ENCODE measurements around the gene ZNF784.

Gene ZNF784

DNA sequence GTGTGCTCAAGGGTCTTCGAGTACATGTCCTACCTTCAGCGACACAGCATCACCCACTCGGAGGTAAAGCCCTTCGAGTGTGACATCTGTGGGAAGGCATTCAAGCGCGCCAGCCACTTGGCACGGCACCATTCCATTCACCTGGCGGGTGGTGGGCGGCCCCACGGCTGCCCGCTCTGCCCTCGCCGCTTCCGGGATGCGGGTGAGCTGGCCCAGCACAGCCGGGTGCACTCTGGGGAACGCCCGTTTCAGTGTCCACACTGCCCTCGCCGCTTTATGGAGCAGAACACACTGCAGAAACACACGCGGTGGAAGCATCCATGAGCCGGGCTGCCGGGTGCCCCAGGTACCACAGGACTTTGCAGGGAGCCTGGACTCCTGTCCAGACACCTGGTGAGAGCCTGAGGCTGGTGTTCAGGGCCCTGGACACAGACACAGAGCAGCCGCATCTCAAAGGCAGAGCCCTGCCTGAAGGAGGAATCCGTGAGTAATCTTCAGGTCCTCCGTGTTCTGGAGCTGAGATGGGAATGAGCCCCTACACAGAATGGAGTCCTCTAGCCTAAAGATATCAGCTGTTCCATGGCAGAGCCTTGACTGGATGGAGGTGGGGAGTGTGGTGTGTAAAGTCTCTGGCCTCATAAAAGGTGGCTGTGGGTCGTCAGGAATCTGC is 20.6 kb upstream of the ZNF784 start:
- H2AFZ ChIP-seq (ENCODE audit: low read depth, low read length, severe bottlenecking), result no peak overlapping the region
- H3K9ac ChIP-seq (ENCODE audit: low read length), result peak overlapping the region; percentile 98
- H3K4me2 ChIP-seq (ENCODE audit: low read depth, low read length, poor library complexity, severe bottlenecking), result peak overlapping the region; percentile 71
- H3K9me3 ChIP-seq (ENCODE audit: insufficient read depth, low read length), result no peaks in the 10 kb centered on the region
- no peaks in the 10 kb centered on the region; the same call in 1 of the 2 replicates for H3K36me3 ChIP-seq (ENCODE audit: low read length)
- peak overlapping the region; percentile 90 for H3K27ac ChIP-seq (ENCODE audit: low read depth, low read length)
- peaks cover 24% of the 10 kb centered on the region for H3K79me2 ChIP-seq (ENCODE audit: insufficient read depth, low read length)
- peak overlapping the region; percentile 99 for H3K4me3 ChIP-seq (ENCODE audit: insufficient read depth, low read length, poor library complexity, severe bottlenecking)
- no peak for TF ChIP-seq EZH2phosphoT487 (conservative IDR thresholded peaks at IDR 0.05; ENCODE audit: low read length)
- no peaks in the 10 kb centered on the region for H3K9me2 ChIP-seq (replicated peaks; ENCODE audit: insufficient read depth, low read length)
- H3K27me3 ChIP-seq (ENCODE audit: low read length), result no peaks in the 10 kb centered on the region
- H4K20me1 ChIP-seq (ENCODE audit: low read depth, low read length), result no peaks in the 10 kb centered on the region
- peaks cover 51% of the 10 kb centered on the region for H3F3A ChIP-seq (ENCODE audit: insufficient read depth)

DNA sequence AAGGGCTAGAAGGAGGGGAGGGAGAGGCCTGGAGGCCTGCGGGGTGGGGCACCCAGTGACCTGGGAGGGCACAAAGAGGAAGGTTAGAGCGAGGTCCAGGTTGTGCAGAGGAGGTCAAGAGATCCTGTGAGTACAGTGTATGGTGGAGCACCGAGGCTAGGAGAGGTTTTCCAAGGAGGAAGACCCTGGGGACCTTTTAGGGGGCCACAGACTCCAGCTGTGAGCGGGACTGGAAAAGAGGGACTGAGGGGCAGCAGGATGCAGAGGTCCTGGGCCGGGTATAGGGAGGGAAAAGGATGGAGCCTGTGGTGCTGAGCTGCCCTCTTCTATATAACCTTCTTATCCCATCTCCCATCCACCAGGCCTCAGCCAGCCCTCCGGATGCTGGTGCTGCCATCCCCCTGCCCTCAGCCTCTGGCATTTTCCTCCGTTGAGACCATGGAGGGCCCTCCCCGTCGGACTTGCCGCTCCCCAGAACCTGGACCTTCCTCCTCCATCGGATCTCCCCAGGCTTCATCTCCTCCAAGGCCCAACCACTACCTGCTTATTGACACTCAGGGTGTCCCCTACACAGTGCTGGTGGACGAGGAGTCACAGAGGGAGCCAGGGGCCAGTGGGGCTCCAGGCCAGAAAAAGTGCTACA is 19.9 kb upstream of the ZNF784 start:
- H3K4me3 ChIP-seq (ENCODE audit: insufficient read depth, low read length, poor library complexity, severe bottlenecking), result peak overlapping the region; percentile 99
- H3F3A ChIP-seq (ENCODE audit: insufficient read depth), result peaks cover 54% of the 10 kb centered on the region
- peak overlapping the region; percentile 98 for H3K9ac ChIP-seq (ENCODE audit: low read length)
- no peaks in the 10 kb centered on the region for H4K20me1 ChIP-seq (ENCODE audit: low read depth, low read length)
- peak overlapping the region; percentile 90 for H3K27ac ChIP-seq (ENCODE audit: low read depth, low read length)
- H2AFZ ChIP-seq (ENCODE audit: low read depth, low read length, severe bottlenecking), result no peak overlapping the region
- no peaks in the 10 kb centered on the region for H3K27me3 ChIP-seq (ENCODE audit: low read length)
- H3K9me2 ChIP-seq (replicated peaks; ENCODE audit: insufficient read depth, low read length), result no peaks in the 10 kb centered on the region
- no peaks in the 10 kb centered on the region for H3K9me3 ChIP-seq (ENCODE audit: insufficient read depth, low read length)
- H3K79me2 ChIP-seq (ENCODE audit: insufficient read depth, low read length), result peaks cover 24% of the 10 kb centered on the region
- TF ChIP-seq, protein P1, sequence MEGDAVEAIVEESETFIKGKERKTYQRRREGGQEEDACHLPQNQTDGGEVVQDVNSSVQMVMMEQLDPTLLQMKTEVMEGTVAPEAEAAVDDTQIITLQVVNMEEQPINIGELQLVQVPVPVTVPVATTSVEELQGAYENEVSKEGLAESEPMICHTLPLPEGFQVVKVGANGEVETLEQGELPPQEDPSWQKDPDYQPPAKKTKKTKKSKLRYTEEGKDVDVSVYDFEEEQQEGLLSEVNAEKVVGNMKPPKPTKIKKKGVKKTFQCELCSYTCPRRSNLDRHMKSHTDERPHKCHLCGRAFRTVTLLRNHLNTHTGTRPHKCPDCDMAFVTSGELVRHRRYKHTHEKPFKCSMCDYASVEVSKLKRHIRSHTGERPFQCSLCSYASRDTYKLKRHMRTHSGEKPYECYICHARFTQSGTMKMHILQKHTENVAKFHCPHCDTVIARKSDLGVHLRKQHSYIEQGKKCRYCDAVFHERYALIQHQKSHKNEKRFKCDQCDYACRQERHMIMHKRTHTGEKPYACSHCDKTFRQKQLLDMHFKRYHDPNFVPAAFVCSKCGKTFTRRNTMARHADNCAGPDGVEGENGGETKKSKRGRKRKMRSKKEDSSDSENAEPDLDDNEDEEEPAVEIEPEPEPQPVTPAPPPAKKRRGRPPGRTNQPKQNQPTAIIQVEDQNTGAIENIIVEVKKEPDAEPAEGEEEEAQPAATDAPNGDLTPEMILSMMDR (IDR thresholded peaks at IDR 0.05; ENCODE audit: insufficient read depth, low read length, poor library complexity, severe bottlenecking), result no peak
- TF ChIP-seq EZH2phosphoT487 (conservative IDR thresholded peaks at IDR 0.05; ENCODE audit: low read length), result no peak
- peak overlapping the region; percentile 71 for H3K4me2 ChIP-seq (ENCODE audit: low read depth, low read length, poor library complexity, severe bottlenecking)
- H3K36me3 ChIP-seq (ENCODE audit: low read length), result no peaks in the 10 kb centered on the region; the same call in 1 of the 2 replicates

DNA sequence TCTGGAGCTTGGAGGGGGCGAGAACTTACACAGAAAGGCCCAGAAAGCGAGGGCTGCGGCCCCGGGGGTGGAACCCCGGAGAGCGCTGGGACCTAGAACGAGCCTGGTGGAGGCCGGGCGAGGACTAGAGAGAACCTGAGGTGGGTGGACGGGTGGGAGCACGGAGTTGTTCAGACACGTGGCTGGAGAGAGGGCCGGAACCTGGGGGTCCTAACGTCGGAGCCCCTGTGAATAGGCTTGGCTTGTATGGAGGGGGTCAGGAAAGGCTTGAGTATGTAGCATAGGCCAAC is 19.5 kb upstream of the ZNF784 start:
- Histone ChIP-seq H4K20me1 (ENCODE audit: low read depth, low read length) (no peaks in the 10 kb centered on the region), H3K9me2 (replicated peaks; ENCODE audit: insufficient read depth, low read length) (no peaks in the 10 kb centered on the region), H3K79me2 (ENCODE audit: insufficient read depth, low read length) (peaks cover 24% of the 10 kb centered on the region), H3K27ac (ENCODE audit: low read depth, low read length) (peak overlapping the region; percentile 90), H3K4me3 (ENCODE audit: insufficient read depth, low read length, poor library complexity, severe bottlenecking) (peak overlapping the region; percentile 99), H3K27me3 (ENCODE audit: low read length) (no peaks in the 10 kb centered on the region), H2AFZ (ENCODE audit: low read depth, low read length, severe bottlenecking) (no peak overlapping the region), H3F3A (ENCODE audit: insufficient read depth) (peaks cover 57% of the 10 kb centered on the region), H3K36me3 (ENCODE audit: low read length) (no peaks in the 10 kb centered on the region; the same call in 1 of the 2 replicates), H3K4me2 (ENCODE audit: low read depth, low read length, poor library complexity, severe bottlenecking) (peak overlapping the region; percentile 71), H3K9ac (ENCODE audit: low read length) (peak overlapping the region; percentile 98), H3K9me3 (ENCODE audit: insufficient read depth, low read length) (no peaks in the 10 kb centered on the region)
- TF ChIP-seq EZH2phosphoT487 (conservative IDR thresholded peaks at IDR 0.05; ENCODE audit: low read length), result no peak
- TF ChIP-seq, protein P1 (IDR thresholded peaks at IDR 0.05; ENCODE audit: insufficient read depth, low read length, poor library complexity, severe bottlenecking), result no peak

Measured in SU-DHL-6 (cell line).